Measurements from ENCODE around the gene SYCP1.
A peak's percentile ranks its signal among the peaks of the same experiment; 100 is the strongest.

Gene SYCP1

DNA sequence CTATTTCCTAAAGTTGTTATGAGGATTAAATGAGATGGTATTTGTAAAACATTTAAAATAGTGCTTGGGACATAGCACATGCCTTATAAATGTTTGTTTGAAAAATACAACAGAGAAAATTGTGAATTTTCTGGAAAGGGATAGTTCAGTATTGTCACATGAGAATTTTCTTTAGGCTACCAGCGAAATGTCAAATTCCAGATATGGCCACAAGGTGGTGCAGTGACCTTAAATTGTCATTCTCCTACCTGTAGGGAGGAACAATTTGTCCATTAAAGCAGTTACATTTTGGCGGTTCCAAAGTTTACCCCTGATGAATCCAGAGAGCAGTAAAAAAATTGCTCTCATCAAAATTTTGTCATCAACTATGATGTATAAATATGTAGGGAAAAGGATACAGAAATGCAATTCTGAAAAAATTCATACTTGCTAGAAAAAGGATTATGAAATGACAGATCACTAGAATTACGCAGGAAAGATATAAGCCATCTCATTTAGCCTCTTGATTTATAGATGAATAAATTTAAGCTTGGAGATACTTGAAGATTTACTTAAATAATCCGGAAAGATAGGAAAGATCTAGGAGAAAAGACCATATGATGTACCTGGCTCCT, 124.7 kb downstream of the SYCP1 start (continued):
- TF ChIP-seq, protein P1, sequence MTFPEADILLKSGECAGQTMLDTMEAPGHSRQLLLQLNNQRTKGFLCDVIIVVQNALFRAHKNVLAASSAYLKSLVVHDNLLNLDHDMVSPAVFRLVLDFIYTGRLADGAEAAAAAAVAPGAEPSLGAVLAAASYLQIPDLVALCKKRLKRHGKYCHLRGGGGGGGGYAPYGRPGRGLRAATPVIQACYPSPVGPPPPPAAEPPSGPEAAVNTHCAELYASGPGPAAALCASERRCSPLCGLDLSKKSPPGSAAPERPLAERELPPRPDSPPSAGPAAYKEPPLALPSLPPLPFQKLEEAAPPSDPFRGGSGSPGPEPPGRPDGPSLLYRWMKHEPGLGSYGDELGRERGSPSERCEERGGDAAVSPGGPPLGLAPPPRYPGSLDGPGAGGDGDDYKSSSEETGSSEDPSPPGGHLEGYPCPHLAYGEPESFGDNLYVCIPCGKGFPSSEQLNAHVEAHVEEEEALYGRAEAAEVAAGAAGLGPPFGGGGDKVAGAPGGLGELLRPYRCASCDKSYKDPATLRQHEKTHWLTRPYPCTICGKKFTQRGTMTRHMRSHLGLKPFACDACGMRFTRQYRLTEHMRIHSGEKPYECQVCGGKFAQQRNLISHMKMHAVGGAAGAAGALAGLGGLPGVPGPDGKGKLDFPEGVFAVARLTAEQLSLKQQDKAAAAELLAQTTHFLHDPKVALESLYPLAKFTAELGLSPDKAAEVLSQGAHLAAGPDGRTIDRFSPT (tag by site-specific recombination; IDR thresholded peaks at IDR 0.05): no peak
- TF ChIP-seq ZNF654 (tag by site-specific recombination; IDR thresholded peaks at IDR 0.05; ENCODE audit: low read depth) (peak; percentile 59), ZNF341 (tag by site-specific recombination; IDR thresholded peaks at IDR 0.05; ENCODE audit: low read depth) (0 out of 2 replicates have a peak, but pooled peaks have one; percentile 34), SCRT2 (tag by site-specific recombination; IDR thresholded peaks at IDR 0.05) (peak; percentile 58)
- TF ChIP-seq, protein P2, sequence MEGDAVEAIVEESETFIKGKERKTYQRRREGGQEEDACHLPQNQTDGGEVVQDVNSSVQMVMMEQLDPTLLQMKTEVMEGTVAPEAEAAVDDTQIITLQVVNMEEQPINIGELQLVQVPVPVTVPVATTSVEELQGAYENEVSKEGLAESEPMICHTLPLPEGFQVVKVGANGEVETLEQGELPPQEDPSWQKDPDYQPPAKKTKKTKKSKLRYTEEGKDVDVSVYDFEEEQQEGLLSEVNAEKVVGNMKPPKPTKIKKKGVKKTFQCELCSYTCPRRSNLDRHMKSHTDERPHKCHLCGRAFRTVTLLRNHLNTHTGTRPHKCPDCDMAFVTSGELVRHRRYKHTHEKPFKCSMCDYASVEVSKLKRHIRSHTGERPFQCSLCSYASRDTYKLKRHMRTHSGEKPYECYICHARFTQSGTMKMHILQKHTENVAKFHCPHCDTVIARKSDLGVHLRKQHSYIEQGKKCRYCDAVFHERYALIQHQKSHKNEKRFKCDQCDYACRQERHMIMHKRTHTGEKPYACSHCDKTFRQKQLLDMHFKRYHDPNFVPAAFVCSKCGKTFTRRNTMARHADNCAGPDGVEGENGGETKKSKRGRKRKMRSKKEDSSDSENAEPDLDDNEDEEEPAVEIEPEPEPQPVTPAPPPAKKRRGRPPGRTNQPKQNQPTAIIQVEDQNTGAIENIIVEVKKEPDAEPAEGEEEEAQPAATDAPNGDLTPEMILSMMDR (tag by site-specific recombination; IDR thresholded peaks at IDR 0.05): peak; percentile 50; the same call in 1 of the 2 replicates

DNA sequence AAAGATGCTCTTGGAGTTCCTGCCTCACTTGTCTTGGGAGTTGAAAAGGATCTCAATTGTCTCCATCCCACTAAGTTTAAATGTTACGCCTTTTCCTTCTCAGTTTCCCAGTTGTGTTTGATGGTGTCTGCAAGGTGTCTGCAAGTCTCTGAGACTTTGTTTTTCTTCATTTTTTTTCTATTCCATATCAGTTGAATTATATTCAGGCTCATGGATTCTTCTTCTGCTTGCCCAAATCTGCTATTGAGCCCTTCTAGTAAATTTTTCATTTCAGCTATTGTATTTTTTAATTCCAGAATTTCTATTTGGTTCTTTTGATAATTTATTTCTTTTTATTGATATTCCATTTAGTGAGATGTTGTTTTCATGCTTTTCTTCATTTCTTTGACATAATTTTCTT, 127.6 kb downstream of the SYCP1 start:
- no peak overlapping the region for H3K27ac ChIP-seq (ENCODE audit: extremely low read depth, low read depth, low read length)
- TF ChIP-seq SALL2 (tag by site-specific recombination; IDR thresholded peaks at IDR 0.05; ENCODE audit: borderline replicate concordance) (no peak), SETDB1 (IDR thresholded peaks at IDR 0.05; ENCODE audit: insufficient read length, low read length) (peak; percentile 82)
- H3K9me3 ChIP-seq (ENCODE audit: control insufficient read depth, insufficient read depth, low read depth, low read length): no peaks in the 10 kb centered on the region
- POLR2A ChIA-PET: no interaction called here
- H3K36me3 ChIP-seq (ENCODE audit: control insufficient read depth in 2 of 2, insufficient read depth in 1 of 2, low read length in 2 of 2): no peaks in the 10 kb centered on the region
- CTCF ChIA-PET: interaction anchor here (0.7 to 2.4 kb wide), 3 partner anchors 70 to 291 kb away, joined by 3 to 13 read pairs (median 9); no protein-coding TSS in a partner anchor
- H3K4me3 ChIP-seq (ENCODE audit: low read depth, low read length): no peak overlapping the region
- no peaks in the 10 kb centered on the region for H3K4me1 ChIP-seq (ENCODE audit: control insufficient read depth, insufficient read depth, low read length)

DNA sequence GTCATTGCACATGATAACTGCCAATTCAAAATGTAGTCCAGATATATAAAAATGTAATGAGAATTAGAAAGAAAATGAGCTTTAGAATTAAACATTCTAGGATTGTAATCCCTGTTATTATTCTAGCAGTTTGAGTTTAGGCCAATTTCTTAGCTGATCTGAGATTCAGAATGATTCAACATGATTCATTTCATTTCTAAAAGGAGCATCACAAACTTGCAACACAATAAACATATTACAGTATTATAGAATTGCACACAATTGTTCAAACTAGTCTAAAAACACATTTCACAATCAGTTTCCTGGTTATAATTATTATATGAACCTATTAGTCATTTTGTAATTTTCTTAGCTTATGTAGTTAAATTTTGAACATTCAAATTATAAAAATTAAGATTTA, 131.6 kb downstream of the SYCP1 start:
- POLR2A ChIA-PET: no interaction called here

DNA sequence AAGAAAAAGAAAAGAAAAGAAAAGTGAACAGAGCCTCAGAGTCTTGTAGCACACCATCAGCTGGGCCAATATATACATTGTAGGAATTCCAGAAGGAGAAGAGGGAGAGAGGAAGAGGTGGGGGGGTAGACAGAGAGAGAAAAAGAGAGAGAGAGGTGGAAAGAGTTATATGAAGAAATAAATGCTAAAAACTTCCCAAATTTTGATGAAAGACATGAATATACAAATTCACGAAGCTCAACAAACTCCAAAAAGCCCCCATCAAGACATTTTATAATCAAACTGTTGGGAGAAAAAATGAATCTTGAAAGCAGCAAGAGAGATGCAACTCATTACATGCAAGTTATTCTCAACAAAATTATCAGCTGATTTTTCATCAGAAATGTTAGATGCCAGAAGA, 133.4 kb downstream of the SYCP1 start:
- ChIA-PET CTCF (interaction anchor here (0.6 to 1.0 kb wide), 4 partner anchors 8 to 464 kb away, joined by 3 read pairs; no protein-coding TSS in a partner anchor), POLR2A (no interaction called here)
- H3K36me3 ChIP-seq (ENCODE audit: control insufficient read depth in 2 of 2, insufficient read depth in 1 of 2, low read length in 2 of 2): no peaks in the 10 kb centered on the region
- TF ChIP-seq SETDB1 (IDR thresholded peaks at IDR 0.05; ENCODE audit: insufficient read length, low read length) (peak; percentile 66), ZNF558 (tag by site-specific recombination; IDR thresholded peaks at IDR 0.05) (peak; percentile 99), ZNF169 (tag by site-specific recombination; IDR thresholded peaks at IDR 0.05) (no peak)
- TF ChIP-seq, protein P3, sequence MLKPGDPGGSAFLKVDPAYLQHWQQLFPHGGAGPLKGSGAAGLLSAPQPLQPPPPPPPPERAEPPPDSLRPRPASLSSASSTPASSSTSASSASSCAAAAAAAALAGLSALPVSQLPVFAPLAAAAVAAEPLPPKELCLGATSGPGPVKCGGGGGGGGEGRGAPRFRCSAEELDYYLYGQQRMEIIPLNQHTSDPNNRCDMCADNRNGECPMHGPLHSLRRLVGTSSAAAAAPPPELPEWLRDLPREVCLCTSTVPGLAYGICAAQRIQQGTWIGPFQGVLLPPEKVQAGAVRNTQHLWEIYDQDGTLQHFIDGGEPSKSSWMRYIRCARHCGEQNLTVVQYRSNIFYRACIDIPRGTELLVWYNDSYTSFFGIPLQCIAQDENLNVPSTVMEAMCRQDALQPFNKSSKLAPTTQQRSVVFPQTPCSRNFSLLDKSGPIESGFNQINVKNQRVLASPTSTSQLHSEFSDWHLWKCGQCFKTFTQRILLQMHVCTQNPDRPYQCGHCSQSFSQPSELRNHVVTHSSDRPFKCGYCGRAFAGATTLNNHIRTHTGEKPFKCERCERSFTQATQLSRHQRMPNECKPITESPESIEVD (tag by site-specific recombination; IDR thresholded peaks at IDR 0.05): no peak
- H3K4me1 ChIP-seq (ENCODE audit: control insufficient read depth, insufficient read depth, low read length): no peaks in the 10 kb centered on the region
- H3K4me3 ChIP-seq (ENCODE audit: low read depth, low read length): no peak overlapping the region
- no peak overlapping the region for H3K27ac ChIP-seq (ENCODE audit: extremely low read depth, low read depth, low read length)
- no peaks in the 10 kb centered on the region for H3K9me3 ChIP-seq (ENCODE audit: control insufficient read depth, insufficient read depth, low read depth, low read length)

More for the DNA sequence above, 131.6 kb downstream of the SYCP1 start:
- H3K9me3 ChIP-seq (ENCODE audit: control insufficient read depth, insufficient read depth, low read depth, low read length): no peaks in the 10 kb centered on the region
- TF ChIP-seq ZBTB8A (tag by site-specific recombination; IDR thresholded peaks at IDR 0.05) (no peak), FEZF1 (tag by site-specific recombination; IDR thresholded peaks at IDR 0.05) (no peak), ZNF175 (tag by site-specific recombination; IDR thresholded peaks at IDR 0.05) (no peak), ZNF610 (tag by site-specific recombination; IDR thresholded peaks at IDR 0.05; ENCODE audit: borderline replicate concordance) (no peak), GFI1B (tag by site-specific recombination; IDR thresholded peaks at IDR 0.05) (no peak), ZNF184 (tag by site-specific recombination; IDR thresholded peaks at IDR 0.05) (no peak), ZNF169 (tag by site-specific recombination; IDR thresholded peaks at IDR 0.05) (no peak), ZNF501 (tag by site-specific recombination; IDR thresholded peaks at IDR 0.05) (no peak), ZNF600 (tag by site-specific recombination; IDR thresholded peaks at IDR 0.05) (no peak), GLI2 (tag by site-specific recombination; IDR thresholded peaks at IDR 0.05; ENCODE audit: borderline replicate concordance, low read depth) (no peak), ZNF350 (tag by site-specific recombination; IDR thresholded peaks at IDR 0.05) (no peak), ZNF510 (tag by site-specific recombination; IDR thresholded peaks at IDR 0.05; ENCODE audit: insufficient replicate concordance) (no peak)
- TF ChIP-seq, protein P4, sequence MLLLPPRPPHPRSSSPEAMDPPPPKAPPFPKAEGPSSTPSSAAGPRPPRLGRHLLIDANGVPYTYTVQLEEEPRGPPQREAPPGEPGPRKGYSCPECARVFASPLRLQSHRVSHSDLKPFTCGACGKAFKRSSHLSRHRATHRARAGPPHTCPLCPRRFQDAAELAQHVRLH (tag by site-specific recombination; IDR thresholded peaks at IDR 0.05): no peak
- no peaks in the 10 kb centered on the region for H3K36me3 ChIP-seq (ENCODE audit: control insufficient read depth in 2 of 2, insufficient read depth in 1 of 2, low read length in 2 of 2)
- H3K27ac ChIP-seq (ENCODE audit: extremely low read depth, low read depth, low read length): no peak overlapping the region
- CTCF ChIA-PET: interaction anchor here (1.0 to 1.1 kb wide), 3 partner anchors 67 to 126 kb away, joined by 3 to 4 read pairs (median 4); no protein-coding TSS in a partner anchor
- no peaks in the 10 kb centered on the region for H3K4me1 ChIP-seq (ENCODE audit: control insufficient read depth, insufficient read depth, low read length)
- no peak overlapping the region for H3K4me3 ChIP-seq (ENCODE audit: low read depth, low read length)
